DOHH2 (cell line): ENCODE measurements around the gene PAX7.

Experiments
- H3F3A ChIP-seq: fragments of 200-600 bp; sonication (generic), shearing (Covaris generic); 2 replicates; pipeline ENCODE4 v1.6.0; 2016; ENCODE audit warnings: antibody characterized with exemption, mild to moderate bottlenecking; ENCODE audit not compliant: control insufficient read depth, insufficient read depth
- H3K27ac ChIP-seq: fragments of 200-600 bp; sonication (generic); 2 replicates; pipeline ENCODE4 v1.5.1; 2014; ENCODE audit warnings: low read depth, mild to moderate bottlenecking, low read length, moderate library complexity
- H3K27me3 ChIP-seq: fragments of 200-600 bp; sonication (generic); 2 replicates; pipeline ENCODE4 v1.6.1; 2014; ENCODE audit warnings: mild to moderate bottlenecking, low read length, mixed read lengths; ENCODE audit not compliant: control insufficient read depth
- H3K36me3 ChIP-seq: fragments of 200-600 bp; sonication (generic); 2 replicates; pipeline ENCODE4 v1.6.1; 2014; ENCODE audit warnings: mild to moderate bottlenecking, low read length, moderate library complexity, mixed read lengths; ENCODE audit not compliant: control insufficient read depth
- H3K4me1 ChIP-seq: fragments of 200-600 bp; sonication (generic); 2 replicates; pipeline ENCODE4 v1.6.1; 2014; ENCODE audit warnings: mild to moderate bottlenecking, low read length, mixed read lengths; ENCODE audit not compliant: control insufficient read depth
- H3K4me2 ChIP-seq: fragments of 200-600 bp; sonication (generic); 2 replicates; pipeline ENCODE4 v1.6.0; 2014; ENCODE audit warnings: mild to moderate bottlenecking, low read length, moderate library complexity
- H3K4me3 ChIP-seq: fragments of 200-600 bp; sonication (generic); 2 replicates; pipeline ENCODE4 v1.5.1; 2014; ENCODE audit warnings: mild to moderate bottlenecking, low read length, mixed read lengths
- H3K79me2 ChIP-seq: fragments of 200-600 bp; sonication (generic); 2 replicates; pipeline ENCODE4 v1.6.1; 2014; ENCODE audit warnings: mild to moderate bottlenecking, low read length, mixed read lengths; ENCODE audit not compliant: control insufficient read depth
- H3K9me2 ChIP-seq: fragments of 200-600 bp; sonication (generic); replicated peaks from 2 replicates; pipeline ENCODE4 v1.6.1; 2014; ENCODE audit warnings: mild to moderate bottlenecking, low read length, mixed read lengths; ENCODE audit not compliant: control insufficient read depth
- H3K9me3 ChIP-seq: fragments of 200-600 bp; sonication (generic); 2 replicates; pipeline ENCODE4 v1.6.1; 2014; ENCODE audit warnings: antibody characterized with exemption, low read length, mixed read lengths; ENCODE audit not compliant: control insufficient read depth, insufficient read depth
- H4K20me1 ChIP-seq: fragments of 200-600 bp; sonication (generic); 2 replicates; pipeline ENCODE4 v1.6.0; 2014; ENCODE audit warnings: low read depth, mild to moderate bottlenecking, antibody characterized with exemption, low read length, moderate library complexity; ENCODE audit not compliant: control insufficient read depth, insufficient read depth
- CTCF ChIP-seq: fragments of 200-600 bp; sonication (generic); IDR thresholded peaks from one replicate; pipeline ENCODE4 v1.5.1; 2014; ENCODE audit warnings: antibody characterized with exemption, mild to moderate bottlenecking, low read depth, low read length; ENCODE audit not compliant: poor library complexity, severe bottlenecking
- EZH2phosphoT487 ChIP-seq: fragments of 200-600 bp; sonication (generic); IDR thresholded peaks from 2 replicates; pipeline ENCODE4 v1.6.1; 2017; ENCODE audit warnings: borderline replicate concordance, mild to moderate bottlenecking, antibody characterized with exemption, low read length, moderate library complexity, mixed read lengths

The PAX7 gene

GRCh38 chr1:18730321-18730720, 99.7 kb downstream of the PAX7 start:
- TF ChIP-seq CTCF (no peak), EZH2phosphoT487 (no peak)
- no peaks in the 10 kb centered on the region for H3K79me2 ChIP-seq
- H3K9me3 ChIP-seq = no peaks in the 10 kb centered on the region
- no peak overlapping the region for H3K4me2 ChIP-seq
- H3K4me1 ChIP-seq = no peaks in the 10 kb centered on the region
- no peaks in the 10 kb centered on the region for H3K36me3 ChIP-seq
- no peaks in the 10 kb centered on the region for H4K20me1 ChIP-seq
- H3K4me3 ChIP-seq = no peak overlapping the region
- peaks cover 2% of the 10 kb centered on the region; the same call in 1 of the 2 replicates for H3K27me3 ChIP-seq
- H3K9me2 ChIP-seq = no peaks in the 10 kb centered on the region
- no peaks in the 10 kb centered on the region for H3F3A ChIP-seq
- H3K27ac ChIP-seq = no peak overlapping the region

- Histone ChIP-seq H3K9me3 (no peaks in the 10 kb centered on the region), H3K27ac (no peak overlapping the region), H3K36me3 (no peaks in the 10 kb centered on the region), H3F3A (no peaks in the 10 kb centered on the region), H3K4me3 (no peak overlapping the region), H3K9me2 (no peaks in the 10 kb centered on the region), H3K27me3 (peaks cover 2% of the 10 kb centered on the region; the same call in 1 of the 2 replicates), H4K20me1 (no peaks in the 10 kb centered on the region), H3K79me2 (no peaks in the 10 kb centered on the region), H3K4me1 (no peaks in the 10 kb centered on the region), H3K4me2 (no peak overlapping the region)
- TF ChIP-seq EZH2phosphoT487 (no peak), CTCF (no peak)
Observed at GRCh38 chr1:18731148-18731547, 100.5 kb downstream of the PAX7 start.

- Histone ChIP-seq H3K4me3 (no peak overlapping the region), H3K27me3 (peaks cover 2% of the 10 kb centered on the region; the same call in 1 of the 2 replicates), H3K36me3 (no peaks in the 10 kb centered on the region), H3K79me2 (no peaks in the 10 kb centered on the region), H3K27ac (no peak overlapping the region), H4K20me1 (no peaks in the 10 kb centered on the region), H3K4me1 (no peaks in the 10 kb centered on the region), H3K9me2 (no peaks in the 10 kb centered on the region), H3F3A (no peaks in the 10 kb centered on the region), H3K9me3 (no peaks in the 10 kb centered on the region), H3K4me2 (no peak overlapping the region)
- TF ChIP-seq CTCF (no peak), EZH2phosphoT487 (no peak)
Observed at GRCh38 chr1:18731591-18732235, 101.1 kb downstream of the PAX7 start.
